GM12878 (cell line): ENCODE measurements around the gene C10orf67. TPM values are rescaled to one million over a fixed set of nuclear protein-coding genes. Genes with fewer than 3 reads are reported as not detected.

Experiments used
- ATAC-seq: fragments of 200-7000 bp; cut with Tn5 transposase; 3 replicates; pipeline ENCODE4 v1.9.1; 2020; ENCODE audit warnings: mild to moderate bottlenecking, moderate library complexity
- BruUV-seq: library from RNA; stranded (reverse); fragments of 400-500 nt; replicated peaks from 2 replicates; lab custom pipeline; 2021; lab: Mats Ljungman, UMichigan
- CTCF ChIA-PET: fragments of 300-600 bp; sonication (Branson Sonifier 250); formaldehyde crosslinking; extraction: SDS; loops from one replicate; lab custom pipeline; 2021; ENCODE audit warnings: inconsistent platforms; lab: Yijun Ruan, JAX
- POLR2A ChIA-PET: fragments of 350-600 bp; formaldehyde crosslinking; extraction: SDS; loops from one replicate; lab custom pipeline; 2021; ENCODE audit warnings: inconsistent platforms; lab: Charles Lee
- RAD21 ChIA-PET: fragments of 300-600 bp; sonication (Branson Sonifier 250); formaldehyde crosslinking; loops from one replicate; lab custom pipeline; 2023; ENCODE audit warnings: antibody characterized with exemption; ENCODE audit not compliant: unreplicated experiment; lab: Charles Lee
- SMC1A ChIA-PET: fragments of 300-600 bp; sonication (Branson Sonifier 250); formaldehyde crosslinking; loops from one replicate; lab custom pipeline; 2023; ENCODE audit not compliant: unreplicated experiment, uncharacterized antibody; lab: Charles Lee
- DNase-seq: peaks from one replicate; pipeline ENCODE4 v3.0.0-alpha.2; 2011; ENCODE audit warnings: low read depth, low spot score
- FAIRE-seq: peaks from 3 replicates; lab custom pipeline; 2011; peaks lifted over from hg19 to GRCh38; lab: Jason Lieb, UNC
- H2AFZ ChIP-seq: 2 replicates; pipeline ENCODE4 v1.6.0; 2011; ENCODE audit warnings: low read depth, low read length, control low read depth; ENCODE audit not compliant: control insufficient read depth
- H3K27ac ChIP-seq: 2 replicates; pipeline ENCODE4 v1.5.1; 2011; ENCODE audit warnings: control low read depth; ENCODE audit not compliant: control insufficient read depth, insufficient read depth
- H3K27me3 ChIP-seq, 2 experiments: replicated peaks in 1 of 2; 2 replicates each; pipeline versions ENCODE4 v1.6.0 to v1.6.1; 2011; ENCODE audit warnings: low read length in 1 of 2; ENCODE audit not compliant: control insufficient read depth in 2 of 2, insufficient read depth in 2 of 2
- H3K36me3 ChIP-seq, 2 experiments: 2 replicates each; pipeline ENCODE4 v1.5.1; 2011; ENCODE audit warnings: low read length in 1 of 2; ENCODE audit not compliant: control insufficient read depth in 2 of 2, insufficient read depth in 2 of 2
- H3K4me1 ChIP-seq: 2 replicates; pipeline ENCODE4 v1.6.1; 2011; ENCODE audit warnings: mild to moderate bottlenecking, low read length, moderate library complexity, mixed read lengths; ENCODE audit not compliant: control insufficient read depth, insufficient read depth
- H3K4me2 ChIP-seq: 2 replicates; pipeline ENCODE4 v1.6.0; 2011; ENCODE audit warnings: control low read depth; ENCODE audit not compliant: control insufficient read depth, insufficient read depth
- H3K4me3 ChIP-seq: fragments of 200-600 bp; sonication (generic); 2 replicates; pipeline ENCODE4 v1.5.1; 2016
- H3K79me2 ChIP-seq: 2 replicates; pipeline ENCODE4 v1.6.0; 2011; ENCODE audit warnings: low read length; ENCODE audit not compliant: control insufficient read depth, insufficient read depth
- H3K9ac ChIP-seq: 2 replicates; pipeline ENCODE4 v1.8.0; 2011; ENCODE audit warnings: low read length, control low read depth, mixed read lengths; ENCODE audit not compliant: control insufficient read depth, insufficient read depth
- H3K9me3 ChIP-seq: replicated peaks from 3 replicates; pipeline ENCODE4 v1.5.1; 2011; ENCODE audit warnings: mild to moderate bottlenecking, low read length; ENCODE audit not compliant: control insufficient read depth, insufficient read depth
- H4K20me1 ChIP-seq: 2 replicates; pipeline ENCODE4 v1.6.0; 2011; ENCODE audit not compliant: control insufficient read depth, insufficient read depth
- EZH2 ChIP-seq: IDR thresholded peaks from 2 replicates; pipeline ENCODE4 v1.6.1; 2012; ENCODE audit warnings: low read depth, mild to moderate bottlenecking, control low read depth, inconsistent platforms, low read length, borderline replicate concordance; ENCODE audit not compliant: control insufficient read depth
- MEF2A ChIP-seq: IDR thresholded peaks from 2 replicates; pipeline ENCODE4 v1.6.1; 2011; ENCODE audit warnings: low read depth, mild to moderate bottlenecking, low read length, moderate library complexity; ENCODE audit not compliant: insufficient read depth
- NFIC ChIP-seq: IDR thresholded peaks from 2 replicates; pipeline ENCODE4 v1.6.1; 2012; ENCODE audit warnings: low read depth, mild to moderate bottlenecking, inconsistent platforms, low read length, moderate library complexity
- RBBP5 ChIP-seq: fragments of 200-600 bp; sonication (generic); conservative IDR thresholded peaks from 2 replicates; pipeline ENCODE4 v1.6.1; 2016
- RUNX3 ChIP-seq: IDR thresholded peaks from 2 replicates; pipeline ENCODE4 v1.6.1; 2012; ENCODE audit warnings: low read length, inconsistent platforms
- WGBS: methylation state at CpG from one replicate; pipeline ENCODE4 v1.1.6; 2016; ENCODE audit warnings: low lambda C conversion rate; ENCODE audit not compliant: insufficient replicate concordance, insufficient coverage; ENCODE audit errors: missing lambda C conversion rate; 5-methylcytosine and 5-hydroxymethylcytosine counted together
- in situ Hi-C: fragments of 300-500 bp; cut with MboI; formaldehyde crosslinking; loops from 9 replicates; pipeline ENCODE4 v1.14.3; 2018; ENCODE audit warnings: mixed read lengths
- intact Hi-C: fragments of 100-400 bp; cut with micrococcal nuclease; formaldehyde crosslinking; loops from one replicate; pipeline ENCODE4 v1.14.2; 2022; ENCODE audit not compliant: unreplicated experiment
- polyA plus RNA-seq, 11 experiments: library from polyadenylated mRNA; depleted of rRNA in 4 of 11; unstranded in 6 of 11; stranded (reverse) in 5 of 11; fragments of >200 nt; fragmentation: Nextera tagmentation in 4 of 11; fragmentation: Illumina TruSeq in 1 of 11; extraction: Ambion mirVana in 4 of 11; extraction: Trizol in 1 of 11; gene quantifications; 1 replicate in 1 of 11; 2 replicates in 10 of 11; pipeline versions ENCODE4 v1.2.1 to v1.2.3, GENCODE V29; 2011 to 2016; ENCODE audit warnings: inconsistent platforms in 2 of 11, missing spikeins in 2 of 11, low read depth in 1 of 11
- total RNA-seq, 4 experiments: library from RNA; depleted of rRNA in 3 of 4; stranded (reverse); fragments of >200 nt in 3 of 4; fragmentation: Illumina TruSeq in 1 of 4; extraction: Trizol in 1 of 4; gene quantifications; 2 replicates each; pipeline versions ENCODE4 v1.2.1 to v1.2.3, GENCODE V29; 2013 to 2021

Gene C10orf67
- total and polyA plus RNA-seq, 10 of the 15 experiments (the other 5 are each of a cell fraction or from before 2014, with no cell fraction given): 0.06 TPM; not detected in 9

DNA sequence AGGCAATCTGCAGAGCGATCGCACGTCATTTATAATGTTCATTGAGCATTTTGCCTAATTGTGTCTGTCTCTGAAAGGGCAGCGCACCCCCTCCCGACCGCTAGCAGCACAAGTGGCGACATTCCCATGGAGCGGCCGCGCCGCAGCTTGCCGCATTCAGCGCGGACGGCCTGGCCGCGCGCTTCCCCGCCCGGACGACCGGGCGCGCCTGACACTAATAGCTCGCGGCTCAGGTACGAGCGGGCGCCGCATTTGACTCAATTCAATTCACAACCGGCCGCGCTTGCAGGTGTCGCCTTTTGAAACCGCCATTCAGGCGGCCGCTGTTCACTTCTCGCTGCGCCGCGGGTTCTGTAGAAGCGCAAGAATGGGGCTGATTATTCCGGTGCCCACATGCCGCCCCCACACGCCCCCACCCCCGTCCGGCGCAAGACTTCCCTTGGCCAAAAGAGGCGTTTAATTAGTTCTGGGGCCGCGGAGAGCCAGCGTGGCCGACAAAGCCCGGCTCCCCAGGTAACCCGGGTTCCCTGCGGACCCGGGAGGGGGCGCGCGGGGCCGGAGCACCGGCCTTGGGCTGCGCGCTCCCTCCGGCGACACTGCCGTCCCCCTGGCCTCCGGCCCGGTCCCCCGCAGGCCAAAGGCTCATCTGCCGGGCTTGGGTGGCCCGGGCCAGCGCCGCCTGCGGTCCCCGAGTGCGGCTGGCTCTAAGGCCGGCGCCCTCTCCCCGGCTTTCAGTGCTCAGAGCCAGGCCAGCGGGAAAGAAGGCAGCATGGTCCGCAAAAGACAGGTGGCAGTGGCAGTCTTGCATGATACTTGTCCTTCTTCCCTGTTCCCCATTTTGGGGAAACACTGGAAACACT, 171.2 kb downstream of the C10orf67 start:
- intact Hi-C loops: no loop called here
- Histone ChIP-seq H3K36me3 (no peaks in the 10 kb centered on the region), H3K4me3 (no peak overlapping the region), H3K9me3 (no peaks in the 10 kb centered on the region), H3K9ac (no peak overlapping the region), H3K4me1 (no peaks in the 10 kb centered on the region), H3K4me2 (no peak overlapping the region), H3K79me2 (no peaks in the 10 kb centered on the region), H4K20me1 (no peaks in the 10 kb centered on the region), H3K27me3 (no peaks in the 10 kb centered on the region; a peak in 3 of 4 replicates), H3K27ac (no peak overlapping the region), H2AFZ (no peak overlapping the region)
- in situ Hi-C loops: no loop called here
- no peak for TF ChIP-seq NFIC
- FAIRE-seq (no peak), ATAC-seq (no peak), DNase-seq (no peak)
- 19% methylated on average over 55 of the region's 82 CpGs for WGBS
- ChIA-PET POLR2A (no interaction called here), SMC1A (no interaction called here), RAD21 (no interaction called here), CTCF (no interaction called here)
- no TSS peak for BruUV-seq

DNA sequence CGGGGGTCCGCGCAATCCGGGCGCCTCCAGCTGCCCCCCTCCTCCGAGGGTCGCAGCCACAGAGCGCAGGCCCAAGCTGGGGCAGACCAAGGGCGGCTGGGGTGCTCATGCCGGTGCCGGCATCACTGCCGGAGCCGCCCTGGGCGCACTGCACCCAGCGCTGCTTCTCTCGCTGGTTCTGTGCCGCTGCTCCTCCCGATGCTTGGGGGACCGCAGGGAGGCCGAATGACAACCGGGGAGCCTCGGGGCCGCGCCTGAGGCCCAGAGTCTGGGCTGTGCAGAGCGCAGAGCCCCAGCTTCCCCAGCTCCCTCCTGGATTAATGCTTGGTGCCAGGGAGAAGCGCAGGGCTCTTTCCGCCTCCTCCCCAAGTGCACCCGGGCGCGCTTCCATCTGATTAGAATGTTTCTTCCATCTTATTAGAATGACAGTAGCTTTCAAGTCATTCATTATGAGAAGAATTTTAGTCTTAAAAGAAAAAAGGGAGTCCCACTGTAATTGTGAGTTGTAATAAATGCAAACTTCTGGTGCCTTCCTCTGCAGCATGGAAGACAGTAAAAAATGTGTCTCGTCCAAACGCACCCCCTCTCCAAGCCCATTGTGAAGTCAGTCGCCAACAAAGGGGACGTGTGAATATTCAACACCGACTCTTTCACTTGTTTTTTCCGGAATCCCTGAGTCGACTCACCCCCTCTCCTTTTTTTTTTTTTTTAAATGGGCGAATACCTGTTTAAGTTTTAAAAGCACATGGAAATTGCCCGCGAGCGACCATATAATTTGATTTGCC, 172.0 kb downstream of the C10orf67 start:
- SMC1A ChIA-PET: no interaction called here
- TF ChIP-seq MEF2A (no peak), RUNX3 (no peak), EZH2 (no peak), RBBP5 (no peak)

More for the DNA sequence above, 172.0 kb downstream of the C10orf67 start:
- Histone ChIP-seq H3K4me2 (no peak overlapping the region), H3K4me3 (no peak overlapping the region), H3K4me1 (no peaks in the 10 kb centered on the region), H3K9me3 (no peaks in the 10 kb centered on the region), H3K27me3 (no peaks in the 10 kb centered on the region; a peak in 3 of 4 replicates), H2AFZ (no peak overlapping the region), H3K9ac (no peak overlapping the region), H3K36me3 (no peaks in the 10 kb centered on the region), H3K27ac (no peak overlapping the region), H4K20me1 (no peaks in the 10 kb centered on the region), H3K79me2 (no peaks in the 10 kb centered on the region)
- DNase-seq (no peak), FAIRE-seq (no peak), ATAC-seq (no peak)
- intact Hi-C loops (no loop called here), in situ Hi-C loops (no loop called here)
- no TSS peak for BruUV-seq
- ChIA-PET POLR2A (no interaction called here), RAD21 (no interaction called here), CTCF (no interaction called here)
- 28% methylated on average over 33 of the region's 41 CpGs for WGBS
